ENCODE measurements around the gene FAM24B. TPM values are rescaled to one million over a fixed set of nuclear protein-coding genes. Genes with fewer than 3 reads are reported as not detected.
"Not testable (repeated sequence)": the region's sequence is repeated elsewhere in the genome, so short reads cannot be mapped to it uniquely, and the experiment has no call there.

FAM24B gene
- total RNA-seq, 6 experiments from 2014 or later, result 0.34 to 0.75 (median 0.51) TPM; not detected in 2

DNA sequence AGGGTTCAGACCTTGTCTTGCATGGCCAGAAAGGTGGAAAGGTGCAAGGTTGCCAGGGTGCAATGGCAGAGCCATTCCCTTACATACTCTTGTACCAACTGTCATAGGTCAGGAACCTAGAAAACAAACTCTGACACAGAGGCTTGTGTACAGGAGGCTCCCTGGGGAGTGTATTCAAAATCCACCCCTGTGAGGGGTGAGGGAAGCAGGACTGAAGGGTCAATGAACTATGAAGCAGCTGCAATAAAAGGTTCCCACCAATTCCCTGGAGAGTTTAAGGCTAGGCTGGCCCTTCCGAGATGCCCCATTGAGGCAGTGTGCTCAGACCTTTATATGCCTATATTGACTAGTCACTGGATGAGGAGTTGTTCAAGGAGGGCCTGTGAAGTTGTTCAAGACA lies 19.9 kb downstream of the FAM24B start:
- intact Hi-C loops (cut with DNase I), result no loop called here
- ATAC-seq, result no peak
- no CpG with 5 or more reads among the region's 1 CpG for WGBS (ENCODE audit: insufficient coverage, low coverage, low lambda C conversion rate, missing lambda C conversion rate)

DNA sequence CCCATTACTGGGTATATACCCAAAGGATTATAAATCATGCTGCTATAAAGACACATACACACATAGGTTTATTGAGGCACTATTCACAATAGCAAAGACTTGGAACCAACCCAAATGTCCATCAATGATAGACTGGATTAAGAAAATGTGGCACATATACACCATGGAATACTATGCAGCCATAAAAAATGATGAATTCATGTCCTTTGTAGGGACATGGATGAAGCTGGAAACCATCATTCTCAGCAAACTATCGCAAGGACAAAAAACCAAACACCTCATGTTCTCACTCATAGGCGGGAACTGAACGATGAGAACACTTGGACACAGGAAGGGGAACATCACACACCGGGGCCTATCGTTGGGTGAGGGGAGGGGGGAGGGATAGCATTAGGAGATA lies 21.3 kb downstream of the FAM24B start:
- ATAC-seq; H3K27ac ChIP-seq; intact Hi-C loops (cut with DNase I); H3K27me3 ChIP-seq; H3K36me3 ChIP-seq; H3K9me3 ChIP-seq; H3K4me1 ChIP-seq; H3K4me3 ChIP-seq; DNase-seq: not testable (repeated sequence)
- WGBS (ENCODE audit: insufficient coverage, low coverage, low lambda C conversion rate, missing lambda C conversion rate), result 97% methylated on average over 5 of the region's 5 CpGs

More for the DNA sequence above, 19.9 kb downstream of the FAM24B start:
- Histone ChIP-seq H3K36me3 (no peaks in the 10 kb centered on the region), H3K4me3 (no peak overlapping the region), H3K4me1 (no peaks in the 10 kb centered on the region), H3K9me3 (no peaks in the 10 kb centered on the region), H3K27me3 (no peaks in the 10 kb centered on the region), H3K27ac (no peak overlapping the region)
- DNase-seq, result no peak
- TF ChIP-seq POLR2A (IDR thresholded peaks at IDR 0.05), result no peak
- no peak for TF ChIP-seq CTCF (IDR thresholded peaks at IDR 0.05)

GRCh38 chr10:122856902-122857301 lies 22.5 kb downstream of the FAM24B start:
- intact Hi-C loops (cut with DNase I), result no loop called here
- no peaks in the 10 kb centered on the region for H3K36me3 ChIP-seq
- no peak overlapping the region for H3K27ac ChIP-seq
- no peaks in the 10 kb centered on the region for H3K27me3 ChIP-seq
- ATAC-seq (no peak), DNase-seq (no peak)
- no peaks in the 10 kb centered on the region for H3K9me3 ChIP-seq
- no peaks in the 10 kb centered on the region for H3K4me1 ChIP-seq
- no peak overlapping the region for H3K4me3 ChIP-seq
- no CpG with 5 or more reads among the region's 1 CpG for WGBS (ENCODE audit: insufficient coverage, low coverage, low lambda C conversion rate, missing lambda C conversion rate)
- TF ChIP-seq CTCF (IDR thresholded peaks at IDR 0.05), result no peak
- TF ChIP-seq POLR2A (IDR thresholded peaks at IDR 0.05), result no peak

- TF ChIP-seq CTCF (IDR thresholded peaks at IDR 0.05) (no peak), POLR2A (IDR thresholded peaks at IDR 0.05) (no peak)
- Histone ChIP-seq H3K36me3 (no peaks in the 10 kb centered on the region), H3K4me1 (no peaks in the 10 kb centered on the region), H3K4me3 (no peak overlapping the region), H3K27ac (no peak overlapping the region), H3K27me3 (no peaks in the 10 kb centered on the region), H3K9me3 (no peaks in the 10 kb centered on the region)
- 76% methylated on average over 3 of the region's 3 CpGs for WGBS (ENCODE audit: insufficient coverage, low coverage, low lambda C conversion rate, missing lambda C conversion rate)
- intact Hi-C loops (cut with DNase I), result no loop called here
- no peak for DNase-seq
- ATAC-seq, result no peak
These were observed 23.6 kb downstream of the FAM24B start for GRCh38 chr10:122855745-122856144.

- H3K9me3 ChIP-seq, result no peaks in the 10 kb centered on the region
- ATAC-seq (no peak), DNase-seq (no peak)
- H3K4me1 ChIP-seq, result no peaks in the 10 kb centered on the region
- no peak overlapping the region for H3K27ac ChIP-seq
- H3K36me3 ChIP-seq, result no peaks in the 10 kb centered on the region
- intact Hi-C loops (cut with DNase I), result no loop called here
- no peak for TF ChIP-seq CTCF (IDR thresholded peaks at IDR 0.05)
- TF ChIP-seq POLR2A (IDR thresholded peaks at IDR 0.05), result no peak
- no peaks in the 10 kb centered on the region for H3K27me3 ChIP-seq
- WGBS (ENCODE audit: insufficient coverage, low coverage, low lambda C conversion rate, missing lambda C conversion rate), result 81% methylated on average over 5 of the region's 5 CpGs
- H3K4me3 ChIP-seq, result no peak overlapping the region
These were observed 24.7 kb downstream of the FAM24B start for GRCh38 chr10:122854648-122855047.

Measured in right lobe of liver (tissue), 6 donors.